GM19328 (cell line): Measurements from ENCODE around the gene DMWD.
A peak's percentile ranks its signal among the peaks of the same experiment; 100 is the strongest.

Experiments used
- ATAC-seq: cut with Tn5 transposase; IDR thresholded peaks from one replicate; pipeline ENCODE4 v1.9.1; 2021; ENCODE audit warnings: mild to moderate bottlenecking, moderate library complexity; ENCODE audit not compliant: unreplicated experiment

DMWD gene

DNA sequence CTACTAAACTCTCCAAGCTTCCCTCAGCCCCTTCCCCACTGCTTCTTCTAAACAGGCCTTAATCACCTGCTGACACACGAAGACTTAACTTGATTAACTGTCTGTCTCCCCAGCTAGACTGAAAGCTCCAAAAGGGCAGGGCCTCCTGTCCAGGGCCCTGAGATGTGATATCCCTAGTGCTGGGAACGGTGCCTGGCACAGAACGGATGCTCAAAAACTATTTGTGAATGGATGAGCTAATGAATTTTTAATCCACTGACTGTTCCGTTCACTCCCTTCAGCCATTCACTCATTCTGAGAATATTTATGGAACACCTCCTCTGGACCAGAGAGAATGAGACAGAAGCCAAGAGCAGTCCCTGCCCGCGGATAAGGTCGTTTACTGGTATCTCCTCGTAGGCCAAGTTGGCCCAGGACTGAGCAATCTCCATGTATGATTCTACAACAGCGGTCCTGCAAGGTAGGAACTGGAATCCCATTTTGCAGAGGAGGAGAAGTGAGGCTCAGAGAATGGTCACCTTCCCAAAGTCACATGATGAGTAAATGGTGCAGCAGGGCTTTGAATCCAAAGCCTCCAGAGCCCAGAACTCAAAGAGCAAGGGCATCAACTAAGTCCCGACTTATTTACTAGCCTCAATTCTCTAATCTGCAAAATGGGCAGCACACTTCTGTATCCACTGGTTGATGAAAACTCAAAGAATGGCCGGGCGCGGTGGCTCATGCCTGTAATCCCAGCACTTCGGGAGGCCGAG is 3.4 kb downstream of the DMWD start:
- ATAC-seq, result no peak

DNA sequence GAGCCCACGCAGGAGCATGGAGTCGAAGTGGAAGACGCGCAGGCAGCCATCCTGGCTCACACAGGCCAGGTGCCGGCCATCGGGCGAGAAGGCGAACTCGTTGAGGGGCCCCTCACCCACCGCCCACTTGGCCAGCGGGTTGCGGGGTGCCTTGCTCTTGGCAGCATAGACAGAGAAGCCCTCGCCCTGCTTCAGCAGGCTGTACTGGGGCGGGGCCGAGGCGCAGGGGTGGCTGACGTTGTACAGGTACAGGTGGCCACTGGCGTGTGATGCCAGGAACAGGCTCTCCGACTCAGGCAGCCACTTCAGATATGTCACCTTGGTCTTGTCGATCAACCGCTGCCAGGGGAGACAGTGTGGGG is 6.1 kb downstream of the DMWD start:
- no peak for ATAC-seq

DNA sequence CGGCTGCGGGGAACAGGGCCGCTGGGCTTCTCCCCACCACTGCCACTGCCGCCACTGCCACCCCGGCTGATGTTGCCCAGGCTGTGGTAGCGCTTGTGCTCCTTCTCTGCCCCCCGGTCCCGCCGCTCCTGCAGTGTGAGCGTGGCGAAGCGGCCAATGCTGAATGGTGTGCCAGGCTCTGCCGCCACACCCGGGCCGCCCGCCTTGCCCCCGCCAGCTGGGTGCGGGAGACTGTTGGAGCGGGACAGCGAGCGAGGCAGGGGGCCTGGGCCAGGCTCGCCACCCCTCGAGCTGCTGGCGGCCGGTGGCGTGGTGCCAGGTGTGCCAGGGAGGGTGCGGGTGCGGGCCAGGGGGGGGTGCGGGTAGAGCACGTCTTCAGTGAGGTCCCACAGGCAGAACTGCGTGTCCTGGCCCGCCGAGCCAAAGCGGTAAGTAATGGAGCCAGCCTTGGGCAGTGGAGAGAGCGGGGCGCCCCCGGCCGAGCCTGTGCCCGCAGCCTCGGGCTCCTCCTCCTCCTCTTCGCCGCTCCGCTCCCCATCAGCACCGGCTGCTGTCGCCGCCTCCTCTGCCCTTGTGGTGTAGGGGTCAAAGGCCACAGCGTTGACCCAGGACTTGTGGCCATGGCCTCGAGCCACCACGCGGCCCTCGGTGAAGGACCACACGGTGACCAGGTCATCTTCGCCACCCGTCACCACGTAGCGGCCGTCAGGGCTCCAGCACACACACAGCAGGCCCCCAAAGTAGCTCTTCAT is 6.7 kb downstream of the DMWD start:
- no peak for ATAC-seq

DNA sequence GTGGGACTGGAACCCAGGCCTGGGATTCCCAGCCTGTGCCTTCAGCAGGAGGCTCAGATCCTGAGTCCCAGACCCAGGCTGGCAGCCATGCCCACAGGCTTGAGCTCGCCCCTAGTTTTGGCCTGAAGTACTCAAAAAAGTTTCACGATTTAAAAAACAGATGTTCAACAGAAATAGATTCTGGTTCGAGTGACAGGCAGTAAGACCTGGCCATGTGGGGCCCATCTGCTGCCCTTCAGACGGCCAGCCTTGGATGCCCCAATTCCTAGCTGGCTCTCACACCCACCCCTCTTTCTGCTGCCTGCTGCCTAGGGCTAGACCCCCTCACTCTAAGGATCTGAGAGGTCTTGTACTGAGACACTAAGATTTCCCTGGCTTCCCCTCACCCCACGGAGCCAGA is 7.5 kb downstream of the DMWD start:
- no peak for ATAC-seq

DNA sequence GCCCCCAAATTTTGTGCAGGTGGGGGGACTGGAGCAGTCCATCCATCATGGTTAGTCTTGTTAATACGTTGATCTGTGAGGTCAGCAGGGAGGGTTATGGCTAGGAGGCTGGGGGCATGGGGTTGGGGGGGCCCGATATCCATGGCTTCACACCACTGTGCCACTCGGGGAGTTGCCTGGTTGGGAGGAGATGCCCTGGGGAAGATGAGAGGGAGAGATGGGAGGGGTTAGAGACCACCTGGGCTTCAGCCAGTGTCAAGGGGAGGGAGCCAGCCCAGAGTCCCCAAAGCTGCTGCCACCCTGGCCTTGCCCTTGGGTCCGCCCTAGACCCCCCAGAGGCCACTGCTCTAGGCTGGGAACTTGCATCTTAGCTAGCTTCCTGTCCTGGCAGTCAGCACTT is 8.5 kb downstream of the DMWD start:
- no peak for ATAC-seq

DNA sequence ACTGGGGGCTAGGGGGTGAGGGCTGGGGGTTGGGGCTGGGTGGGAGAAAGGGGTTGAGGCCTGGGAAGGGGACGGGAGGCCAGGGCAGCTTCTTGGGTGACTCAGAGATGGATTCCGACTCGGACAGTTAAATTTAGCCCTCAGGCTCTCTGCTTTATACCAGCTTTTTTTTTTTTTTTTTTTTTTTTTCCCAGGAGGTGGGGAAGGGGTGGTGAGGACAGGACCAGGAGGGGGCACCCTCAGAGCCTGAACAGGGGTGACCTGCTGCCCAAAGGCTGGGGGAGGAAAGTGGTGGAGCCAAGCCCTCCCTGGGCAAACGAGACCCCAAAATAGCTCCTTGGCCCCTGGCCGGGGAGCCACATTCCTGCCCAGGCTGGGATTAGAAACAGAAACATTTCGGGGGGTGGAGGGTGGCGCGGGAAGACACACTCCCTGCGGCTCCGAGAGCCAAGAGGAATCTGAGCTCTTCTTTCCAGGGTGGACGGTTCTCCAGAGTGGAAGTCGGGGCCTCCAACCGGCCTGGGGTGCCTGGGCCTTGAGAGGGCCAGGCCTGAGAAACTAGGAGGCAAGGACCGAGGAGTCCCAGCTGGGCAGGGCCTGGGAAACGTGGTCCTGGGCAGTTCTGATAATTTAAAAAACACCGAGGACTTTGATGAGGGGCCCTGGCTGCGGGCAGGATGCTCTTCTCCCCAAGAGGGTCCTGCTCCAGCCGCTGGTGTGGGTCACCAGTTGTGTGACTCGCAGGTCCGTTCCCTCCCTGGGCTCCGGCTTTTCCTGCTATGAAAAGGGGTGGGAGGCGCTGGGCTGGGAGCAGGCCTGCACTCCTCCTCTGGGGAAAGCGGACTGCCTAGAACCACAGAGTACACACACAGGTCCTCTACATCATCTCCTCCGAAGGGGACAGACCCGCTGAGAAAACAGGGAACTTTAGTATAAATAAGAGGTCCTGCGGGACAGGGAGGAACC is 9.5 kb downstream of the DMWD start:
- no peak for ATAC-seq

DNA sequence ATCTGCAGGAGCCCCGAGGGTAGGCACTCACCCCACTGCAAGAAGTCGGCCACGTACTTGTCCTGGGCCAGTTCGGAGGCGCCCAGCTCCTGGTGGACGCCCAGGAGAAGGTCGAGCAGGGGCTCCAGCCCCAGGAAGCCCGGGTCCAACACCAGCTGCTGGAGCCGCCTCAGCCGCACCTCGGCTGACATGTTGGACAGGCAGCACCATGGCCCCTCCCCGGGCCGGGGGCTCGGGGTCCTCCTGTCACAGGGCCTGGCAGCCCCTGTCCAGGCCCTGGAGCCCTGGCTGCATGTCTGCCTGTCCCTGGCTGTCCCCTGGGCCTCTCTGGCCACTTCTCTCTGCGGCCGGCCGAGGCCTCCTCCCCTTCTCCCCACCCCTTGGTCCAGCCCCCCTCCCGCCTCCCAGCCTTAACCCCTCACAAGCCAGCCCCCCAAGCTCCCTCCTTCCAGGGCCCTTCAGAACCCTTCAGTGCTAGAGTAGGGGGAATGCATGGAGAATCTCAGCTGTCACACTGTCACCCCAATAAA is 10.4 kb downstream of the DMWD start, which contains the start of gene DMPK:
Gene DMPK (minus strand): TSS at position 329 of the 530 bp plus-strand sequence. CDS start 138 bp downstream, at position 191.
- ATAC-seq, result no peak

DNA sequence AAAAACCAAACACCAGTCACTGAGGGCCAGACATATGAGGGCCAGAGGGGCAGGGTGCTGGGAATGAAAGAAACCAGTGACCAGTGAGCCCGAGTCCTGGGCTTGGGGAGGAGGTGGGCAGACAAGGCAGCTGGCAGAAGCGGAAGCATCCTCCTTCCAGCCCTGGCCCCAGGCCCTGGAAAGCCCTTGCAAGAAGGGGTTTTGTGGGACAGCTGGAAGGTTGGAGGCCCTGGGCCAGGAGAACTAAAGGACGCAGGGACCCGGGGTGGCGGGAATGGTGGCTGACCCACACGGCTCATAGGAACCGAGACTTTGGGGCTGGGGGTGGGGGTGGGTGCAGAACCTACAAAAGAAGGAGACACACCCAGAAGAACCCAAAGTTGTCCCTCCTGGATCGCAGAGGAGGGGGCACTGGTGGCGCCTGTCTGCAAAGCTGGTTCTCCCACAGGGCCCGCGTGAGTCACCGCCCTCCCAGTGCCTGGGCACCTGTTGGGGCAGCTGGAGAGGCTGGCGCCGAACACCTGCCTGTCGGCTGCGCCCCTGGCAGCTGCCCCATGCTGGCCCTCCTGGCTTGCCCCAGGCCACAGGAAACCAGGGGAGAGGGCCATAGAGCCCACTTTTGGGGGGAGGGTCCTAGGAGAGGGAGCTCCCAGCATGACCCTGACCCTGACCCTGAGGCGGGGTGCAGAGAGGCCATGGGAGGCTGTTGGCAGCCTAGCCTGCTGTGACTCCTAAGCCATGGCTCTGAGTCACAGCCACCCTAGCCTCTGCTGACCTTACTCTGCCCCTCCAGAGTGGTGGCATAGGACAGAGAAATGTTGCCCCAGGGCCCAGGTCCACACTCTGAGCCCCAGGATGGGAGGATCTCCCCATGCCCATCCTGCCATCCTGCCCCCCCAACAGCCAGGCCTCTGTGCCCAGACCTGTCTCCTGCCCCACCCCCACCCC is 11.2 kb downstream of the DMWD start:
- ATAC-seq, result no peak

DNA sequence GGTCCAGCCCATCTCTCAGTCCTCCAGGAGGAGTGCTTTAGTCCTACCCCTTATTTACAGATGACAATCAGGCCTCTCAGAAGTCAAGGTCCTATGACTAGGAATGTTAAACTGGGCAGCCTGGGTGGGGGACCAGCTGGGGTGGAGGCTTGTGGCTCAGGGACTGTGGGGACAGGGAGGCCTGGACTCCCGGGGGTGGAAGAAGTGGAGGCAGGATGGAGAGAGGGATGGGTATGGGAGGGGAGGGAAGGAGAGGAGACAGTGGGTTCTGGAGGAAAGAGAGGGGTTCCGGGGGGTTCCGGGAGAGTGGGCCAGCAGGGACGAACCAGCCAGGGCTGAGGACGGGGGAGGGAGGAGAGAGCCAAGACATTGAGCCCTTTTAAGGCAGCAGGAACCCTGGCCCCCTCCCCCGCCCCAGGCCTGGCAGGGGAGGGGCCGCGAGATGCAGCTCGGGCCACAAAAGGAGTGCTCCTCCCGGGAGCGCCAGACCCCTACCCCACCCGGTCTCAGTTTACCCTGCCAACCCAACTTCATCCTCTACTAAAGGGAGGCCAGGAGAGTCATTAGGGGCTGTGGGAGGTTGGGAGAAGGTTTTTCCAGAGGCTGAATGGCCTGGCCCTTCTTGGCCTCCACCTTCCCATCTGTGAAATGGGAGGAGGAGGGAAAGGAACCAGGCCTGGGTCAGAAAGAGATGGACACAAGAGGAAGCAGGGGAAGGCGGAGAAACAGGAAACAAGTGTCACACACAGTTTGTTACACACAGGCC is 12.0 kb downstream of the DMWD start:
- ATAC-seq, result no peak

DNA sequence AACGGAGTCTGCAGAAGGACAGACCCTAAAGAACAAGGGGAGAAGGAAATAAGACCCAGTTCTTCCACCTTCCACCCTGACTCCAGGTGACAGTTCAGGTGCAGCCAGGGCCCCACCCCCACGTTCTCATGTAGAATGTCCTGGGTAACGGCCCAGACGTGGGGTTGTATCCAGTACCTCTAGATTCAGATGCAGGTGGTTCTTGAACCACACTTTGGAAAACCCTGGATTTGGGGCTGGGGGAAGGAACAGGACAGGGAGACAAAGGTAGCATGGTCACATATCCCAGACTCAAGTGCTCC is 12.5 kb downstream of the DMWD start:
- ATAC-seq, result no peak

DNA sequence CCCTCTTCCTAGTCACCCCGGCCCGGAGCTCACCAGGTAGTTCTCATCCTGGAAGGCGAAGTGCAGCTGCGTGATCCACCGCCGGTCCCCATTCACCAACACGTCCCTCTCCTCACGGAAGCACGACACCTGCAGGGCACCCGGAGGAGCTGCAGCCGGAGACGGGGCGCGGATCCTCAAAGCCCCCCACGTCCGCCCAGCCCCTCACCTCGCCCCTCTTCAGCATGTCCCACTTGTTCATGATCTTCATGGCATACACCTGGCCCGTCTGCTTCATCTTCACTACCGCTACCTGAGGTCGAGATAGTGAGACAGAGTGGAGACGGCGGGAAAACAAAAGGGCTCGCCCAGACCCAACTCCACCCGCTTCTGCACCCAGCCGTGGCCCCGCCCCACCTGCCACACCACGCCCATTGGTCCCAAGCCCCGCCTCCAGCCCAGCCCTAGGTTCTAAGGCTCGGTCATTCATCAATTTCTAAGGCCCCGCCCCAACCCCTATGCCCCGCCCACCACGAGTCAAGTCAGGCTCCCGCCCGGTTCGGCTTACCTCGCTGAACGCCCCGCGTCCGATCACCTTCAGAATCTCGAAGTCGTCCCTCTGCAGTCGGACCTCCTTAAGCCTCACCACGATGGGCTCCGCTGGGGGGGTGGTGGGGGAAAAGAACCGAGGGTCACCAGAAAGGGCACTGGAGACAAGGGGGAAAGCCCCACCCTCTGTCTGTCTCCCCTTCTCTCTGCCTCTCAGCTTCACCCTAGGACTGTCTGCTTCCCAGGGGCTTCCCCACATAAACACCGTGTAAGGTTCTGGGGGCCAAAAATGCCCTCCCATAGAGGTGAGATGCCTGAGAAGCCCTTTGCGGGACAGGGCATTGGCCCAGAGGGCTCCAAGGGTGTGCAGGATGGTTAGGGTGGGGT is 13.2 kb downstream of the DMWD start:
- peak; percentile 74 for ATAC-seq

DNA sequence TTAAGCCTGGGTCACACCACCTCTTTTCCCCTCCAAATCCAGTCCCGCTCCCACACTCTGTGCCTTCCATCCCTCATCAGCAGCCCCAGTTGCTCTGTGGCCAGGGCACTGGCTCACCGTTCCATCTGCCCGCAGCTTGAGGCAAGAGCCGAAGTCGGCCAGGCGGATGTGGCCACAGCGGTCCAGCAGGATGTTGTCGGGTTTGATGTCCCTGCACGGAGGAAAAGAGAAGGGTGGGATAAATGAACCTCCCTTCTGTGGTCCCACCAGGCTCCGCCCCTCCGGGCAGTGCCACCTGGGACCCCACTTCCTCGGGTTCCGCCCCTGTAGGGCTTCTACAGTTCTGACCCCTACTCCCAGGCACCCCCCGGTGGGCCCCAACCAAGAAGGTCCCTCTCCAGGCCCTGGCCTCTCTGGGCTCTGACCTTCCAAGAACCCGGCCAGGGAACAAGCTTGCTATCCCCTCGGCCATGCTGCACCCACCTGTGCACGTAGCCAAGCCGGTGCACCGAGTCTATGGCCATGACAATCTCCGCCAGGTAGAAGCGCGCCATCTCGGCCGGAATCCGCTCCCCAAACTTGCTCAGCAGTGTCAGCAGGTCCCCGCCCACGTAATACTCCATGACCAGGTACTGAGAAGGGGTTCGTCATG is 14.5 kb downstream of the DMWD start:
- no peak for ATAC-seq

DNA sequence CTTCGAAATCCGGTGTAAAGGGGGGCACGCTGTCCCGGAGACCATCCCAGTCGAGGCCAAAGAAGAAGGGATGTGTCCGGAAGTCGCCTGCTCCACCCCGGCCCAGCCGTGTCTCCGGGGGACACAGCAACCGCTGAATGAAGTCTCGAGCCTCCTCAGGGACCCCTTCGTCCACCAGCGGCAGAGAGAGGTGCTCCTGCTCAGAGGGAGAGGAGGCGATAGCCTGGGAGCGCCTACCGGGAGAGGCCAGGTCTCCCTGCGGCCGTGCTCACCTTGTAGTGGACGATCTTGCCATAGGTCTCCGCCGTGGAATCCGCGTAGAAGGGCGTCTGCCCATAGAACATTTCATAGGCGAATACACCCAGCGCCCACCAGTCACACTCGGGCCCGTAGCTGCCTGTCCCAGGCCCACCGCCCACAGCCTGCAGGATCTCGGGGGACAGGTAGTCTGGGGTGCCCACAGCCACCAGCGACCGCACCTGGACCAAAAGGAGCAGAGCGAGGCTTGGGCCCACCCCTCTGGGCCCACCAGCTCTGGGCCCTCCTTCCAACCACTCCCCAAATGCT is 15.2 kb downstream of the DMWD start:
- no peak for ATAC-seq

DNA sequence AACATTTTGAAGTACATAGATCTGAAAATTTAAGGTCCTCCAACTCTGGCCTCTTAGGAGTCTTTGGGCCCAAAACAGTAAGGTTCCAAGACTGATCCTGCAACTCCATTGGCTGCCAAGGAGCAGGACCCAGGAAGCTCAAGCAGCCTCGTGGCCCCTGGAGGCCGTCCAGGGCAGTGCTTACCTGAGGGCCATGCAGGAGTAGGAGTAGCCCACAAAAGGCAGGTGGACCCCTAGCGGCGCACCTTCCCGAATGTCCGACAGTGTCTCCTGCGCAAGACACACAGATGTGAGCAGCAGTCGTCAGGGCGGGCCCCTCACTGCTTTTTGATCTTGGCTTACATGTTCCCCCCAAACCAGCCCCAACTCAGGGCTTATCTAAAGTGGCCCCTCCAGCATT is 17.9 kb downstream of the DMWD start:
- ATAC-seq, result no peak

DNA sequence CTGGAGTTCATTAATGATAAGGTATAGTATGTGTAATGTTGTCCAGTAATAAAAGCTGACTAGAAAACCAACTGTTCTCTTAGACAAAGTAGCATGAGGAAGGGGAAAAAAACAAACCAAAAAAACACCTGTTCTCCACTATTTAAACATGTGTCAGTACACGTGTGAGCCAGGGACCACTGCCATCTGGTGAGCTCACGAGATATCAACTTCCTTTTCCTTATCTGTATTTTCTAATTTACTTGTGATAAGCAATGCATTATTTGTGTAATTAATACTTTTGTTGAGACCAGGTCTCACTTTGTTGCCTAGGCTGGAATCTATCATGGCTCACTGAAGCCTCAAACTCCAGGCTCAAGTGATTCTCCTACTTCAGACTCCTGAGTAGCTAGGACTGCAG is 19.3 kb downstream of the DMWD start:
- ATAC-seq, result no peak

DNA sequence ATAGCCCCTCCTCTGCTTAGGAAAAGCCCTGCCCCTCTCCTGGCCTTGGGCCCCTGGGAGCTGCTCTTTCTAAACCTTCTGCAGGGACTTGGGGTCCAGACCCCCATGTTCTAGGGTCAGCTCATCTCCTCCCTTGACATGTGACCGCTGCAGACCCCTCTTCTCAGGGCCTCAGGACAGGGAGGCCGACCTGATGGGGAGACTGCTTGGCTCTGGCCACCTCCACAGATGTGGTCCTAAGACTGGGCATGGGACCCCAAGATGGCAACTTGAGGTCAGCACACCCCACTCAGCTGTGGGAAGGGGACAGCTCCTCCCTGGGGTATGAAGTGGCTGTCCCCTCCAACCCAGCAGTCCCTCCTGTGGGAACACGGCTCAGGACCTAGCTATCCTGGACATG is 19.7 kb downstream of the DMWD start:
- ATAC-seq, result no peak

DNA sequence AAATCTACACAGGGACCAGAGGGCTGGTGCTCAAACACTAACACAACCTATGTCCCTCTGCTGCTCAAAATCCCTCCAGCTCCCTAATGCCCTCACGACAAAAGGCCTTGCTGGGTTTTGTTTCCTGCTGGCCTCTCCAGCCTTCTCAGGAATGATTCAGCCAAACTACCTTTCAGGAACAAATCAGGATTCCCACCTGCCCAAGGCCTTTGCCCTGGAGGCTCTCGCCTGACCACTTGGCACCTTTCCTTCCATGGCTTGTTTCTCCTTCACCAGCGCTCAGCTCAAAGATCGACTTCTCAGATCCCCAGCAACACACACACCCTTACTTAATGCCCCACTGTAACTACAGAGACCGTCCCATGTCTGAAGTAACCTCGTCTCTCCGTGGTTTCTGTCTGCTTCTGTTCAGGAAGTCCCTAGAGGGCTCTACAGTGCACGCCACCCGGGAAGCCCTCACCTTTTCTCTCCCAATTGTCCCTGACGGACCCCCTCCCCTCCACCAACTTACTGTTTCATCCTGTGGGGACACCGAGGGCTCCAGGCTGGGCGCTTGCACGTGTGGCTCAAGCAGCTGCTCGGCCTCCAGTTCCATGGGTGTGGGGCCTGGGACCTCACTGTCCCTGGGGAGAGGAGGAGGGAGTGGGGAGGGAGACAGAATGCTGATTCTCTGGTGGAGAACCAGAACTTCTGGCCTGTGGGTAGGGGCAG is 20.4 kb downstream of the DMWD start:
- ATAC-seq, result no peak
